ENCODE results near the gene SMARCD1.

- no peak for TF ChIP-seq CTCF (IDR thresholded peaks at IDR 0.05; ENCODE audit: insufficient read depth, low read length)
- TF ChIP-seq POLR2AphosphoS5 (IDR thresholded peaks at IDR 0.05; ENCODE audit: low read depth): no peak
- no peak for TF ChIP-seq GABPA (IDR thresholded peaks at IDR 0.05; ENCODE audit: low read depth)
- TF ChIP-seq SPI1 (IDR thresholded peaks at IDR 0.05; ENCODE audit: borderline replicate concordance, low read depth): no peak
- no peak for TF ChIP-seq REST (IDR thresholded peaks at IDR 0.05; ENCODE audit: insufficient replicate concordance, low read depth)
These were observed 6.9 kb upstream of the SMARCD1 start for GRCh38 chr12:50078281-50078680.

Measured in HL-60 (cell line).